Measurements from ENCODE around the gene MYO3B.
"Not testable (repeated sequence)": the region's sequence is repeated elsewhere in the genome, so short reads cannot be mapped to it uniquely, and the experiment has no call there.

Gene MYO3B

GRCh38 chr2:170566138-170566537 is 388.2 kb downstream of the MYO3B start:
- DNase-seq (ENCODE audit: low read depth in 2 of 2): no peak

DNA sequence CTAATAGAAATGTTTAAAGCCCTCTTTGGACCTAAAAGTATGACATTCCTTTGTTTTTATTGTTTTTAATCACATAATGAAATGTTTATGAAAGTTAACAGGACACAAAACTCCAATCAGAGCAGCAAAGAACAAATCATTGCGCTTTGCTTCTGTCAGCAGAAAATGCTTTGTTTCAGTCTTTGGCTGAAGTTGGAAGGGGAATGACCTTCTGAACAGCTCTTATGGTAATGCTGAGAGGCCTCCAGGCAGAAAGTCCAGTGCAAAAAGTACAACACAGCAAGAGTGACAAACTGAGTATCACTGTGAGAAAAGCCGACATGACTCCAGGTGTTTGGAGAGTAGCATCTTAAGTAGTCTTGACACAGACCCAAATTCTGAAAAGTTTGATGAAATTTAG is 389.5 kb downstream of the MYO3B start:
- no peak for DNase-seq (ENCODE audit: low read depth in 2 of 2)

DNA sequence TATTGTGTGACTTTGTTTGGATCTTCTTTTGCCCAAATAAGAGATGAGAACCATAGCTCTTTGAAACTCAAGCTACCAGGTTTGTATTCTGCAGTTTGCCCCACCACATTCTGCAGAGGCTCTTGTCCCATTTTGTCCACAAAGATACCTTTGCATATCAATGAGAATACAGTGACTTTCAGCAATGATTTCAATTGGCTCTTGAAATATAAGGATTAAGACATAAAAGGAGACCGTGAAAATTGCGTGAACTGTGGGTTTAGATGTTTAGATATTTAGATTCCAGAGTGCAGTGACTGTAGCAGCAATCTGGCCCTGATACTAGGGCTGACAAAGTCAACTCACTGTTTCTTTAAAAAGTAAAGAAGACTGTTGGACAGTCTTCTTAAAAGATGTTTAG is 390.6 kb downstream of the MYO3B start:
- no peak for DNase-seq (ENCODE audit: low read depth in 2 of 2)

DNA sequence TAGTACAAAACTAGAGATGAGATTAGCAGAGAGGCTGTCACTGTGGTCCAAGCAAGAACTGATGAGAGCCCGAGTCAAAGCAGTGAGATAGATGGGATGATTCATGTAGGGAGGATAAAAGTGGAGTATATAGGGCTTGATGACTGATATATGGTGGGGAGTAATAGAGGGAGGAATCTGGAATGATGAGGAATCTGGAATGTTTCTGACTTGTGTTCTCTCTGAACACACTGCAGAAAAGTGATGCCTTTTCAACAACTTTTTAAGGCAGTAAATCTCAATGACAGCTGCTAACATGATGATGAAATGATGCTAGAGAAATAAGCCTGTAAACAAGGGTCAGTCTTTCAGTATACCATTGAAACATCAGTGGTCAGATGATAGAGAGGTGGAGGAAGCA is 393.7 kb downstream of the MYO3B start:
- no peak for DNase-seq (ENCODE audit: low read depth in 2 of 2)

DNA sequence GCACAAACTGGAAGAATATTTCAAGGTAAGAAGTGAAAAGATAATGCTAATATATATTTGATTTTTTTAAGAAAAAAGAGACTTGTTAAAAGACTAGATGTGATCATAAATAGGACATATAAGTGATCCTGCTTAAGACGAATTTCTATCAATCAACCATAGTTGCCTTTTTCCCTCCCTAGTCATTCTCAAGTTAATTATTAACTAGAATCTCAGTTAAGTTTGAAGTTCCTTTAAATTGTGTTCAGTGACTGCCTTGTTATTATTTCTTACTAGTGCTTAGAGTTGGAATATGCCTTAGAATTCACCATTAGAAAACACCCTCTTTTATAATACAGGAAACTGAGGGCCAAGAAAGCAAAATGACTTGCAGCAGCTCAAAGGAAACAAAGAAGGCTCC is 395.7 kb downstream of the MYO3B start:
- no peak for DNase-seq (ENCODE audit: low read depth in 2 of 2)

GRCh38 chr2:170576296-170576695 is 398.3 kb downstream of the MYO3B start:
- no peak for DNase-seq (ENCODE audit: low read depth in 2 of 2)

DNA sequence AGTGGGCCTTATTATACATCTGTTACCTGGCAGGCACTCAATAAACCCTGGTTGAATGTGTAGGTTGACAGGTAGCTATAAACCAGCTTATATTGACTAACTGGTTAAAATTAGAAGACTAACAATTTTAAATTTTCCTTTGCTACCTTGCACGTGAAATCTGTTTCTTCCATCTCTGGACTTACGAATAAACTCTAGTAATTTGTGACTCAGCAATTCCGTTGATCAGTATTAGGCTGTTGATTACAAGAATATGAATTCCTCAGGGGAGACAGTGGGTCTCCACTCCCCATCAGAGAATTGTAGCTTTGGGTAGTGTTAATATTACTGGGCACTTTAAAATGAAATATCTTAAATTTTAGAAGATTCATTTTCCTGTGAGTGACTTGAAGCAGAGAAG is 399.4 kb downstream of the MYO3B start:
- no peak for DNase-seq (ENCODE audit: low read depth in 2 of 2)

DNA sequence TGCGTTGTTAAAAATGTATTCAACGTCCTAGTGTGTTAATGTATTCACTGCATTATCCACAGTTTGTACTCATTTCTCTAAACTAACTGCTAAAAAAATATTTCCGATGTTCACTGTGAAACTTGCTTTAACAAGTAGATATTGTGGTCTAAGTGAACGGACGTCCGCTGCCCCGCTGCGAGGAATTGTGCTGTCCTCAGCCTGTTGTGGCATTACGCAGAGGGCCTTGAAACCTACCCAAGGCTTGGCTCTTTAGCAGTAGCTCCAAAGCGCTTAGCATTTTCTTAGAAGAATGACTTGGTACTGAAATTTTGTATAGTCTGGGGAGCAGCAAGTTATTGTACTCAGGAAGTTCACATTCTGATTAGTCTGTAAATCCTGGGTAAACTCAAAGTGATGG is 400.7 kb downstream of the MYO3B start:
- no peak for DNase-seq (ENCODE audit: low read depth in 2 of 2)

GRCh38 chr2:170579511-170579910 is 401.6 kb downstream of the MYO3B start:
- DNase-seq (ENCODE audit: low read depth in 2 of 2): no peak

GRCh38 chr2:170582313-170582712 is 404.4 kb downstream of the MYO3B start:
- no peak for DNase-seq (ENCODE audit: low read depth in 2 of 2)

GRCh38 chr2:170582751-170583463 is 405.0 kb downstream of the MYO3B start:
- DNase-seq (ENCODE audit: low read depth in 2 of 2): no peak

DNA sequence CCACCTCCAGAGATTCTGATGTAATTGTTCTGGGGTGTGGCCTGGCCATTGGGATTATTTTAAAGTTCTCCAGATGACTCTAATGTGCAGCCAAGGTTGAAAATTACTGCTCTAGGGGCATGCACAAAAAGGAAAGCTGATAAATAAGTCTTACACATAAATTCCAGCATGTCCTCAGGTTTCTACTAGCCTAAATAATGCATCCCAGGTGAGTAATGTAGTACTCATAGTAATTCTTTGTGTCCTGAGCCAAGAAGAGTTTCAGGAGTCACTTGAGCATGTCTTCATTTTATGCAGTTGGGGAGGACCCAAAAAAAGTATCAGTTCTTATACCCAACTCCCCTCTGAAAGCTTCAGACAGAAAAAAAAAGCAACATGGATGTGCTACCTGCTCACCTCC is 407.1 kb downstream of the MYO3B start:
- no peak for DNase-seq (ENCODE audit: low read depth in 2 of 2)

- DNase-seq (ENCODE audit: low read depth in 2 of 2): no peak
Measured at GRCh38 chr2:170586571-170587095, 408.7 kb downstream of the MYO3B start.

GRCh38 chr2:170587117-170587516 is 409.2 kb downstream of the MYO3B start:
- DNase-seq (ENCODE audit: low read depth in 2 of 2): no peak

GRCh38 chr2:170587922-170588321 is 410.0 kb downstream of the MYO3B start:
- no peak for DNase-seq (ENCODE audit: low read depth in 2 of 2)

DNA sequence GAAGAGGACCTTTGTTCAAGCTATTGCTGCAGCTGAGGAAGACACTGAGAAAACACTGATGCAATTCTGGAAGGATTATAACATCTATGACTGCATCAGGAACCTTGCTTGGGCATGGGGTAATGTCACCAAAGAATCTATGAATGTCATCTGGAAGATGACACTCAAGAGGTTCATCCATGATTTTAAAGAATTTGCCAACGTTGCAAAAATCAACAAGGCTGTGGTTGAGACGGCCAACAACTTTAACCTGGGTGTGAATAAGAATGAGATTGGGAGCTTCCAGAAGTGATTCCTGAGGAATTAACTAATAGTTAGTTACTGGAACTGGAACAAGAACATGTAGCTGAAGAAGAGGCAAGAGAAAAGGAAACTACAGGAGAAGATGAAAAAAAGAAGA is 410.8 kb downstream of the MYO3B start:
- no peak for DNase-seq (ENCODE audit: low read depth in 2 of 2)

- DNase-seq (ENCODE audit: low read depth in 2 of 2): no peak
Measured at GRCh38 chr2:170596576-170596975, 418.6 kb downstream of the MYO3B start.

DNA sequence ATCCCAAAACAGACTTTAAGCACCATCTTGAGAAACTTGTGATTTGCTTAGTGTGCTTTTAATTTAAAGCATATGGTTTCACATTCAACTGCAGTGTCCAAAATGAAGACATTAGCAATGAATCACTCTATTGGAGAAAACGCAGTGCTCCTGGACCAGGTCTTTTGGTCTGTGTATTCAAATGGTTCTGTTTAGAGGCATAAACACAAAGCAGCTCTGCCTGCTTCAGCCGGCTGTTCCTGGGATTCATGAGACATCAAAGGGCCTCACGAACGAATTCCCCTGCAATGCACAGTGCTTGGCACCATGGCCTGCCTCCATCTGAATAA is 420.1 kb downstream of the MYO3B start:
- DNase-seq (ENCODE audit: low read depth in 2 of 2): no peak

DNA sequence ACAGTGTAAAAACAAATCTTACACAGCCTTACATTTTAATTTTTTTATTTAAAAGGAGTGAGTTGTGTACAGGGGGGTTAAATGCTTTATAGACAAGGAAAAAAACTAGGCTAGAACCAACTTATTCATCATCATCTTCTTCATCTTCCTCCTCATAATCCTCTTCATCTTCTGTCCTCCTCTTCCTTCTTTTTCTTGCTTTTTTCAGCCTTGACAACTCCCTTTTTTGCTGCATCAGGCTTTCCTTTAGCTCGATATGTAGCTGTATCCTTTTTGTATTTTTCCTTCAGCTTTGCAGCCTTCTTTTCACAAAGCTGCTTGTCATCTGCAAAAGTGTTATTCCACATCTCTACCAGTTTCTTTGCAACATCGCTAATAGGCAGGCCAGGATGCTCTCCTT is 423.5 kb downstream of the MYO3B start:
- DNase-seq (ENCODE audit: low read depth in 2 of 2): no peak

DNA sequence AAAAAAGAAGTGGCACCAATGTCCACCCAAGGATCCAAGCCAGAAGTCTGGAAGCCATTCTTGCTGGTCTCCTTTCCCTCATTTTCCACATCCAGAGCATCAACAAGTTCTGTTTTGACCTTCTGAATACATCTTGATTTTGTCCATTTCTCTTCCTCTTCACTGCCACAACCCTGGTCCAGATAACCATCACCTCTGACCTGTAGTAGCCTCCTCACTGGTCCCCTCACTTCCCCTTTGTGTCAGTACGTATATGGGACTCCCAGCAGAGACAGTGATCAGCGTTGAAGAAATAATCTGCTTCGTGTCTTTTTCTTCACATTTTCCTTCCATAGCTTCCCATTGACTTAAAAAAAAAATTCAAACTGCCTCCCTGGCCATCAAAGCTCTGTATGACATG is 427.9 kb downstream of the MYO3B start:
- no peak for DNase-seq (ENCODE audit: low read depth in 2 of 2)

- DNase-seq (ENCODE audit: low read depth in 2 of 2): no peak
Measured at GRCh38 chr2:170607171-170607570, 429.2 kb downstream of the MYO3B start.

- no peak for DNase-seq (ENCODE audit: low read depth in 2 of 2)
Measured at GRCh38 chr2:170610615-170611014, 432.7 kb downstream of the MYO3B start.

- not testable (repeated sequence) for DNase-seq (ENCODE audit: low read depth in 2 of 2)
Measured at GRCh38 chr2:170618948-170619347, 441.0 kb downstream of the MYO3B start.

- DNase-seq (ENCODE audit: low read depth in 2 of 2): not testable (repeated sequence)
Measured at GRCh38 chr2:170635094-170635493, 457.1 kb downstream of the MYO3B start.
